ENCODE measurements around the gene TRIM2. TPM values are rescaled to one million over a fixed set of nuclear protein-coding genes. Genes with fewer than 3 reads are reported as not detected.

Gene TRIM2
- total RNA-seq, 1 donor, result 39.8 TPM

GRCh38 chr4:153241295-153241694 lies 37.1 kb downstream of the TRIM2 start:
- no peaks in the 10 kb centered on the region for H3K36me3 ChIP-seq (ENCODE audit: insufficient read depth, low read length)
- DNase-seq (ENCODE audit: insufficient read length, low spot score, missing footprints), result no peak
- no peaks in the 10 kb centered on the region for H3K4me1 ChIP-seq (ENCODE audit: insufficient read depth, low read length)
- peaks cover 15% of the 10 kb centered on the region for H4K20me1 ChIP-seq (ENCODE audit: insufficient read depth, low read length)
- no peak overlapping the region for H2AFZ ChIP-seq (ENCODE audit: low read length)
- peaks cover 3% of the 10 kb centered on the region for H3K79me2 ChIP-seq (ENCODE audit: insufficient read depth, low read length)
- no peak overlapping the region for H3K27ac ChIP-seq (ENCODE audit: low read depth, low read length)
- no peak overlapping the region for H3K4me3 ChIP-seq (ENCODE audit: insufficient read depth, low read length)
- H3K9me3 ChIP-seq (ENCODE audit: low read depth, low read length), result no peaks in the 10 kb centered on the region
- H3K4me2 ChIP-seq (ENCODE audit: insufficient read depth, low read length), result no peak overlapping the region
- no peaks in the 10 kb centered on the region for H3K27me3 ChIP-seq (ENCODE audit: insufficient read depth, low read length)
- TF ChIP-seq CTCF (IDR thresholded peaks at IDR 0.05; ENCODE audit: extremely low read depth, low read depth, low read length), result no peak

- DNase-seq (ENCODE audit: insufficient read length, low spot score, missing footprints), result no peak
These were observed 38.0 kb downstream of the TRIM2 start for GRCh38 chr4:153241970-153242838.

GRCh38 chr4:153242839-153243324 lies 38.6 kb downstream of the TRIM2 start:
- no peak for DNase-seq (ENCODE audit: insufficient read length, low spot score, missing footprints)
- Histone ChIP-seq H3K4me2 (ENCODE audit: insufficient read depth, low read length) (no peak overlapping the region), H2AFZ (ENCODE audit: low read length) (no peak overlapping the region), H3K79me2 (ENCODE audit: insufficient read depth, low read length) (no peaks in the 10 kb centered on the region), H3K4me3 (ENCODE audit: insufficient read depth, low read length) (no peak overlapping the region), H3K4me1 (ENCODE audit: insufficient read depth, low read length) (no peaks in the 10 kb centered on the region), H4K20me1 (ENCODE audit: insufficient read depth, low read length) (peaks cover 15% of the 10 kb centered on the region), H3K36me3 (ENCODE audit: insufficient read depth, low read length) (no peaks in the 10 kb centered on the region), H3K27me3 (ENCODE audit: insufficient read depth, low read length) (no peaks in the 10 kb centered on the region), H3K27ac (ENCODE audit: low read depth, low read length) (no peak overlapping the region), H3K9me3 (ENCODE audit: low read depth, low read length) (no peaks in the 10 kb centered on the region)
- TF ChIP-seq CTCF (IDR thresholded peaks at IDR 0.05; ENCODE audit: extremely low read depth, low read depth, low read length), result no peak

More at GRCh38 chr4:153241970-153242838, 38.0 kb downstream of the TRIM2 start:
- TF ChIP-seq CTCF (IDR thresholded peaks at IDR 0.05; ENCODE audit: extremely low read depth, low read depth, low read length), result no peak
- Histone ChIP-seq H3K27ac (ENCODE audit: low read depth, low read length) (no peak overlapping the region), H3K4me2 (ENCODE audit: insufficient read depth, low read length) (no peak overlapping the region), H3K27me3 (ENCODE audit: insufficient read depth, low read length) (no peaks in the 10 kb centered on the region), H3K4me1 (ENCODE audit: insufficient read depth, low read length) (no peaks in the 10 kb centered on the region), H3K79me2 (ENCODE audit: insufficient read depth, low read length) (no peaks in the 10 kb centered on the region), H4K20me1 (ENCODE audit: insufficient read depth, low read length) (peaks cover 15% of the 10 kb centered on the region), H3K4me3 (ENCODE audit: insufficient read depth, low read length) (no peak overlapping the region), H3K9me3 (ENCODE audit: low read depth, low read length) (no peaks in the 10 kb centered on the region), H2AFZ (ENCODE audit: low read length) (no peak overlapping the region), H3K36me3 (ENCODE audit: insufficient read depth, low read length) (no peaks in the 10 kb centered on the region)

- no peak for TF ChIP-seq CTCF (IDR thresholded peaks at IDR 0.05; ENCODE audit: extremely low read depth, low read depth, low read length)
- Histone ChIP-seq H3K4me2 (ENCODE audit: insufficient read depth, low read length) (no peak overlapping the region), H3K36me3 (ENCODE audit: insufficient read depth, low read length) (no peaks in the 10 kb centered on the region), H4K20me1 (ENCODE audit: insufficient read depth, low read length) (peaks cover 17% of the 10 kb centered on the region), H3K4me1 (ENCODE audit: insufficient read depth, low read length) (peaks cover 1% of the 10 kb centered on the region), H3K79me2 (ENCODE audit: insufficient read depth, low read length) (no peaks in the 10 kb centered on the region), H3K27me3 (ENCODE audit: insufficient read depth, low read length) (no peaks in the 10 kb centered on the region), H3K4me3 (ENCODE audit: insufficient read depth, low read length) (no peak overlapping the region), H3K27ac (ENCODE audit: low read depth, low read length) (no peak overlapping the region), H2AFZ (ENCODE audit: low read length) (no peak overlapping the region), H3K9me3 (ENCODE audit: low read depth, low read length) (no peaks in the 10 kb centered on the region)
- DNase-seq (ENCODE audit: insufficient read length, low spot score, missing footprints), result no peak
These were observed 39.2 kb downstream of the TRIM2 start for GRCh38 chr4:153243468-153243867.
